ENCODE results near the gene SLC25A5.

The SLC25A5 gene

GRCh38 chrX:119442286-119442685, 26.0 kb upstream of the SLC25A5 start:
- no CpG with 5 or more reads among the region's 2 CpGs for WGBS, 2 experiments (ENCODE audit: insufficient coverage in 2 of 2)
- no peaks in the 10 kb centered on the region for H3K9me3 ChIP-seq (ENCODE audit: control insufficient read depth, low read length)
- H3K36me3 ChIP-seq (ENCODE audit: control insufficient read depth, insufficient read depth, low read length): no peaks in the 10 kb centered on the region

GRCh38 chrX:119453202-119453601, 15.0 kb upstream of the SLC25A5 start:
- peaks cover 3% of the 10 kb centered on the region for H3K36me3 ChIP-seq (ENCODE audit: control insufficient read depth, insufficient read depth, low read length)
- 92 to 93% methylated on average over 2 of the region's 4 CpGs for WGBS, 2 experiments (ENCODE audit: insufficient coverage in 2 of 2)
- H3K4me3 ChIP-seq (ENCODE audit: extremely low read depth, insufficient read depth, low read length, poor library complexity, severe bottlenecking): no peak overlapping the region
- no peaks in the 10 kb centered on the region for H3K4me1 ChIP-seq (ENCODE audit: control insufficient read depth, insufficient read depth, low read length, poor library complexity, severe bottlenecking)
- no peak overlapping the region for H3K27ac ChIP-seq (ENCODE audit: low read depth, low read length, severe bottlenecking)
- no peaks in the 10 kb centered on the region for H3K9me3 ChIP-seq (ENCODE audit: control insufficient read depth, low read length)

More at GRCh38 chrX:119442286-119442685, 26.0 kb upstream of the SLC25A5 start:
- H3K27ac ChIP-seq (ENCODE audit: low read depth, low read length, severe bottlenecking): no peak overlapping the region
- no peak overlapping the region for H3K4me3 ChIP-seq (ENCODE audit: extremely low read depth, insufficient read depth, low read length, poor library complexity, severe bottlenecking)
- H3K4me1 ChIP-seq (ENCODE audit: control insufficient read depth, insufficient read depth, low read length, poor library complexity, severe bottlenecking): no peaks in the 10 kb centered on the region

- Histone ChIP-seq H3K36me3 (ENCODE audit: control insufficient read depth, insufficient read depth, low read length) (peaks cover 3% of the 10 kb centered on the region), H3K27ac (ENCODE audit: low read depth, low read length, severe bottlenecking) (no peak overlapping the region), H3K4me1 (ENCODE audit: control insufficient read depth, insufficient read depth, low read length, poor library complexity, severe bottlenecking) (no peaks in the 10 kb centered on the region), H3K4me3 (ENCODE audit: extremely low read depth, insufficient read depth, low read length, poor library complexity, severe bottlenecking) (no peak overlapping the region), H3K9me3 (ENCODE audit: control insufficient read depth, low read length) (no peaks in the 10 kb centered on the region)
- no CpG with 5 or more reads among the region's 1 CpG for WGBS, 2 experiments (ENCODE audit: insufficient coverage in 2 of 2)
Measured at GRCh38 chrX:119455264-119455663, 13.0 kb upstream of the SLC25A5 start.

GRCh38 chrX:119459181-119459580, 9.1 kb upstream of the SLC25A5 start:
- Histone ChIP-seq H3K4me3 (ENCODE audit: extremely low read depth, insufficient read depth, low read length, poor library complexity, severe bottlenecking) (no peak overlapping the region), H3K9me3 (ENCODE audit: control insufficient read depth, low read length) (no peaks in the 10 kb centered on the region), H3K27ac (ENCODE audit: low read depth, low read length, severe bottlenecking) (no peak overlapping the region), H3K36me3 (ENCODE audit: control insufficient read depth, insufficient read depth, low read length) (no peaks in the 10 kb centered on the region), H3K4me1 (ENCODE audit: control insufficient read depth, insufficient read depth, low read length, poor library complexity, severe bottlenecking) (no peaks in the 10 kb centered on the region)
- WGBS, 2 experiments (ENCODE audit: insufficient coverage in 2 of 2): no CpG with 5 or more reads among the region's 4 CpGs

- H3K36me3 ChIP-seq (ENCODE audit: control insufficient read depth, insufficient read depth, low read length): peaks cover 13% of the 10 kb centered on the region
- no CpG with 5 or more reads among the region's 3 CpGs for WGBS, 2 experiments (ENCODE audit: insufficient coverage in 2 of 2)
- no peak overlapping the region for H3K27ac ChIP-seq (ENCODE audit: low read depth, low read length, severe bottlenecking)
- no peaks in the 10 kb centered on the region for H3K4me1 ChIP-seq (ENCODE audit: control insufficient read depth, insufficient read depth, low read length, poor library complexity, severe bottlenecking)
- H3K9me3 ChIP-seq (ENCODE audit: control insufficient read depth, low read length): no peaks in the 10 kb centered on the region
- H3K4me3 ChIP-seq (ENCODE audit: extremely low read depth, insufficient read depth, low read length, poor library complexity, severe bottlenecking): no peak overlapping the region
Measured at GRCh38 chrX:119465555-119465954, 2.7 kb upstream of the SLC25A5 start.

- no peaks in the 10 kb centered on the region for H3K9me3 ChIP-seq (ENCODE audit: control insufficient read depth, low read length)
- WGBS, 2 experiments (ENCODE audit: insufficient coverage in 2 of 2): 100% methylated on average over 1 of the region's 3 CpGs; no CpG with 5 or more reads in 1 of the 2 experiments
Measured at GRCh38 chrX:119466970-119467369, 1.3 kb upstream of the SLC25A5 start.

GRCh38 chrX:119467433-119467832, 811 bp upstream of the SLC25A5 start:
- H3K27ac ChIP-seq (ENCODE audit: low read depth, low read length, severe bottlenecking): no peak overlapping the region
- no peak overlapping the region for H3K4me3 ChIP-seq (ENCODE audit: extremely low read depth, insufficient read depth, low read length, poor library complexity, severe bottlenecking)
- H3K9me3 ChIP-seq (ENCODE audit: control insufficient read depth, low read length): no peaks in the 10 kb centered on the region
- WGBS, 2 experiments (ENCODE audit: insufficient coverage in 2 of 2): 100% methylated on average over 1 of the region's 6 CpGs; no CpG with 5 or more reads in 1 of the 2 experiments
- H3K36me3 ChIP-seq (ENCODE audit: control insufficient read depth, insufficient read depth, low read length): peaks cover 22% of the 10 kb centered on the region
- H3K4me1 ChIP-seq (ENCODE audit: control insufficient read depth, insufficient read depth, low read length, poor library complexity, severe bottlenecking): no peaks in the 10 kb centered on the region

More at GRCh38 chrX:119466970-119467369, 1.3 kb upstream of the SLC25A5 start:
- Histone ChIP-seq H3K4me3 (ENCODE audit: extremely low read depth, insufficient read depth, low read length, poor library complexity, severe bottlenecking) (no peak overlapping the region), H3K36me3 (ENCODE audit: control insufficient read depth, insufficient read depth, low read length) (peaks cover 22% of the 10 kb centered on the region), H3K4me1 (ENCODE audit: control insufficient read depth, insufficient read depth, low read length, poor library complexity, severe bottlenecking) (no peaks in the 10 kb centered on the region), H3K27ac (ENCODE audit: low read depth, low read length, severe bottlenecking) (no peak overlapping the region)

GRCh38 chrX:119468551-119469312, 488 bp downstream of the SLC25A5 start:
- WGBS, 2 experiments (ENCODE audit: insufficient coverage in 2 of 2): 0 to 1% methylated on average over 14 to 28 of the region's 78 CpGs
- H3K27ac ChIP-seq (ENCODE audit: low read depth, low read length, severe bottlenecking): peak overlapping the region; percentile 69
- H3K9me3 ChIP-seq (ENCODE audit: control insufficient read depth, low read length): no peaks in the 10 kb centered on the region
- peak overlapping the region; percentile 69 for H3K4me3 ChIP-seq (ENCODE audit: extremely low read depth, insufficient read depth, low read length, poor library complexity, severe bottlenecking)
- H3K36me3 ChIP-seq (ENCODE audit: control insufficient read depth, insufficient read depth, low read length): peaks cover 22% of the 10 kb centered on the region
- no peaks in the 10 kb centered on the region for H3K4me1 ChIP-seq (ENCODE audit: control insufficient read depth, insufficient read depth, low read length, poor library complexity, severe bottlenecking)

GRCh38 chrX:119469313-119469635, 1.0 kb downstream of the SLC25A5 start:
- WGBS, 2 experiments (ENCODE audit: insufficient coverage in 2 of 2): 25% methylated on average over 2 of the region's 8 CpGs; no CpG with 5 or more reads in 1 of the 2 experiments
- no peaks in the 10 kb centered on the region for H3K4me1 ChIP-seq (ENCODE audit: control insufficient read depth, insufficient read depth, low read length, poor library complexity, severe bottlenecking)
- H3K36me3 ChIP-seq (ENCODE audit: control insufficient read depth, insufficient read depth, low read length): peaks cover 22% of the 10 kb centered on the region
- H3K27ac ChIP-seq (ENCODE audit: low read depth, low read length, severe bottlenecking): no peak overlapping the region
- H3K9me3 ChIP-seq (ENCODE audit: control insufficient read depth, low read length): no peaks in the 10 kb centered on the region
- H3K4me3 ChIP-seq (ENCODE audit: extremely low read depth, insufficient read depth, low read length, poor library complexity, severe bottlenecking): peak overlapping the region; percentile 69

GRCh38 chrX:119474615-119475388, 6.6 kb downstream of the SLC25A5 start:
- no peaks in the 10 kb centered on the region for H3K9me3 ChIP-seq (ENCODE audit: control insufficient read depth, low read length)
- H3K4me1 ChIP-seq (ENCODE audit: control insufficient read depth, insufficient read depth, low read length, poor library complexity, severe bottlenecking): no peaks in the 10 kb centered on the region
- no peak overlapping the region for H3K27ac ChIP-seq (ENCODE audit: low read depth, low read length, severe bottlenecking)
- H3K36me3 ChIP-seq (ENCODE audit: control insufficient read depth, insufficient read depth, low read length): peaks cover 17% of the 10 kb centered on the region
- 90 to 94% methylated on average over 12 to 13 of the region's 23 CpGs for WGBS, 2 experiments (ENCODE audit: insufficient coverage in 2 of 2)
- H3K4me3 ChIP-seq (ENCODE audit: extremely low read depth, insufficient read depth, low read length, poor library complexity, severe bottlenecking): no peak overlapping the region
